HEK293 (cell line): Measurements from ENCODE around the gene TRPV2.

Experiments used
- GLI4 ChIP-seq: fragments of 450-650 bp; formaldehyde crosslinking; IDR thresholded peaks from 2 replicates; pipeline ENCODE4 v1.5.1; 2016; ENCODE audit warnings: missing biosample characterization, missing genetic modification characterization
- WT1 ChIP-seq: fragments of 450-650 bp; formaldehyde crosslinking; IDR thresholded peaks from 2 replicates; pipeline ENCODE4 v1.5.1; 2016; ENCODE audit warnings: missing biosample characterization, missing genetic modification characterization
- ZNF10 ChIP-seq: fragments of 450-650 bp; formaldehyde crosslinking; IDR thresholded peaks from 2 replicates; pipeline ENCODE4 v1.5.1; 2017; ENCODE audit warnings: missing biosample characterization, missing genetic modification characterization
- ZNF175 ChIP-seq: fragments of 450-650 bp; formaldehyde crosslinking; IDR thresholded peaks from 2 replicates; pipeline ENCODE4 v1.5.1; 2016; ENCODE audit warnings: missing biosample characterization, missing genetic modification characterization
- ZNF211 ChIP-seq: fragments of 450-650 bp; formaldehyde crosslinking; IDR thresholded peaks from 2 replicates; pipeline ENCODE4 v1.5.1; 2016; ENCODE audit warnings: low read depth, missing biosample characterization, missing genetic modification characterization
- ZNF214 ChIP-seq: fragments of 450-650 bp; formaldehyde crosslinking; IDR thresholded peaks from 2 replicates; pipeline ENCODE4 v1.5.1; 2017; ENCODE audit warnings: missing biosample characterization, mild to moderate bottlenecking, missing genetic modification characterization, borderline replicate concordance
- ZNF24 ChIP-seq: fragments of 450-650 bp; formaldehyde crosslinking; IDR thresholded peaks from 2 replicates; pipeline ENCODE4 v1.5.1; 2016; ENCODE audit warnings: missing biosample characterization, missing genetic modification characterization
- ZNF335 ChIP-seq: fragments of 450-650 bp; formaldehyde crosslinking; conservative IDR thresholded peaks from 2 replicates; pipeline ENCODE4 v1.5.1; 2016; ENCODE audit warnings: missing biosample characterization, missing genetic modification characterization
- ZNF394 ChIP-seq: fragments of 450-650 bp; formaldehyde crosslinking; IDR thresholded peaks from 2 replicates; pipeline ENCODE4 v1.5.1; 2016; ENCODE audit warnings: missing biosample characterization, missing genetic modification characterization, mild to moderate bottlenecking, moderate library complexity, borderline replicate concordance
- ZNF416 ChIP-seq: fragments of 450-650 bp; formaldehyde crosslinking; IDR thresholded peaks from 2 replicates; pipeline ENCODE4 v1.5.1; 2016; ENCODE audit warnings: missing biosample characterization, missing genetic modification characterization
- ZNF501 ChIP-seq: fragments of 450-650 bp; formaldehyde crosslinking; IDR thresholded peaks from 2 replicates; pipeline ENCODE4 v1.5.1; 2016; ENCODE audit warnings: missing biosample characterization, missing genetic modification characterization
- ZNF626 ChIP-seq: fragments of 450-650 bp; sonication (Bioruptor Pico); formaldehyde crosslinking; IDR thresholded peaks from 2 replicates; pipeline ENCODE4 v1.5.1; 2018; ENCODE audit warnings: missing biosample characterization, missing genetic modification characterization, inconsistent platforms
- ZNF629 ChIP-seq: fragments of 450-650 bp; formaldehyde crosslinking; IDR thresholded peaks from 2 replicates; pipeline ENCODE4 v1.5.1; 2017; ENCODE audit warnings: missing biosample characterization, missing genetic modification characterization
- ZNF660 ChIP-seq: fragments of 450-650 bp; IDR thresholded peaks from 2 replicates; pipeline ENCODE4 v1.5.1; 2018; ENCODE audit warnings: missing biosample characterization, mild to moderate bottlenecking, missing genetic modification characterization
- ZNF677 ChIP-seq: fragments of 450-650 bp; IDR thresholded peaks from 2 replicates; pipeline ENCODE4 v1.5.0; 2018; ENCODE audit warnings: missing biosample characterization, mild to moderate bottlenecking, missing genetic modification characterization, moderate library complexity
- ZNF701 ChIP-seq: fragments of 450-650 bp; formaldehyde crosslinking; IDR thresholded peaks from 2 replicates; pipeline ENCODE4 v1.5.1; 2016; ENCODE audit warnings: missing biosample characterization, missing genetic modification characterization
- ZNF830 ChIP-seq: fragments of 450-650 bp; IDR thresholded peaks from 2 replicates; pipeline ENCODE4 v1.5.0; 2018; ENCODE audit warnings: missing biosample characterization, missing genetic modification characterization, low read depth, mild to moderate bottlenecking, moderate library complexity
- TF ChIP-seq, protein P1 (sequence below): fragments of 450-650 bp; formaldehyde crosslinking; IDR thresholded peaks from 2 replicates; pipeline ENCODE4 v1.5.1; 2016; ENCODE audit warnings: missing biosample characterization, missing genetic modification characterization
- TF ChIP-seq, protein P2 (sequence below): fragments of 450-650 bp; formaldehyde crosslinking; IDR thresholded peaks from 2 replicates; pipeline ENCODE4; 2016; ENCODE audit warnings: missing biosample characterization, missing genetic modification characterization
- TF ChIP-seq, protein P3 (sequence below): fragments of 450-650 bp; formaldehyde crosslinking; IDR thresholded peaks from 2 replicates; pipeline ENCODE4 v1.5.1; 2016; ENCODE audit warnings: missing biosample characterization, missing genetic modification characterization
- TF ChIP-seq, protein P4 (sequence below): fragments of 450-650 bp; formaldehyde crosslinking; IDR thresholded peaks from 2 replicates; pipeline ENCODE4 v1.5.1; 2016; ENCODE audit warnings: missing biosample characterization, missing genetic modification characterization
- TF ChIP-seq, protein P5 (sequence below): fragments of 450-650 bp; formaldehyde crosslinking; IDR thresholded peaks from 2 replicates; pipeline ENCODE4 v1.5.1; 2017; ENCODE audit warnings: missing biosample characterization, missing genetic modification characterization
- TF ChIP-seq, protein P6 (sequence below): fragments of 450-650 bp; formaldehyde crosslinking; IDR thresholded peaks from 2 replicates; pipeline ENCODE4 v1.5.1; 2016; ENCODE audit warnings: missing biosample characterization, missing genetic modification characterization
- TF ChIP-seq, protein P7 (sequence below): fragments of 450-650 bp; formaldehyde crosslinking; IDR thresholded peaks from 2 replicates; pipeline ENCODE4 v1.5.1; 2016; ENCODE audit warnings: missing biosample characterization, missing genetic modification characterization, low read depth
- TF ChIP-seq, protein P8 (sequence below): fragments of 450-650 bp; formaldehyde crosslinking; IDR thresholded peaks from 2 replicates; pipeline ENCODE4 v1.5.1; 2017; ENCODE audit warnings: missing biosample characterization, missing genetic modification characterization

Gene TRPV2

DNA sequence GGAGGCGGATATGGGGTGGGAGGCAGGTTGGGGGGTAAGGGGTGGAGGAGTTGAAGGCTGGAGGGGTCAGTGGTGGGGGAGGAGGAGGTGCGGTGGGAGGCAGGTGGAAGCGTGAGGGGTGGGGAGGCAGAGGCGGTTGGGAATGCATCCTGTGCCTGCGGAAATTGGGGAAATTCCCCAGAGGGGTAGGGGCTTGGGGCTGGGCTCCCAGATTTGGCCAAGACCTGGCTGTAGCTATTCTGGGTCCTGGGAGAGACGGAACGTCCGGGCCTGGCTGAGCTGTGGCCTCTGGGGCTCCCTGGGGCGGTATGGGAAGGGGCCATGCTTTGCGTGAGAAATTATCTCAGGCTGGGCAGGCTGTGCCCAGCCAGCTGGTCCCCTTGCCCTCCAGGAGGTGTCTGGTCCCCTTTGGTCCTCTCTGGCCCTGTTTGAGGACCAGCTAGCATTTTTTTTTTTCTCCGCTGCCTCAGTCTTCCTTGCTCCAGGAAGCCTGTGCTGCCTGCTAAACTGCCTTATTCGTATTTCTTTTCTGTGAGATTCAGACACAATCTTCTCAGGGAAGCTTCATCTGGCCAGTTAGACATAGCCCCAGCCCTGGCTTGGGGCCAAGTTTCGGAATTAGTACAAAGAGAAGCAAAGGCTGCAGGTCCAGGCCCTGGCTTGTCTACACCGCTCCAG lies 7.3 kb upstream of the TRPV2 start (continued):
- no peak for TF ChIP-seq ZNF394
- no peak for TF ChIP-seq ZNF10
- TF ChIP-seq, protein P1, sequence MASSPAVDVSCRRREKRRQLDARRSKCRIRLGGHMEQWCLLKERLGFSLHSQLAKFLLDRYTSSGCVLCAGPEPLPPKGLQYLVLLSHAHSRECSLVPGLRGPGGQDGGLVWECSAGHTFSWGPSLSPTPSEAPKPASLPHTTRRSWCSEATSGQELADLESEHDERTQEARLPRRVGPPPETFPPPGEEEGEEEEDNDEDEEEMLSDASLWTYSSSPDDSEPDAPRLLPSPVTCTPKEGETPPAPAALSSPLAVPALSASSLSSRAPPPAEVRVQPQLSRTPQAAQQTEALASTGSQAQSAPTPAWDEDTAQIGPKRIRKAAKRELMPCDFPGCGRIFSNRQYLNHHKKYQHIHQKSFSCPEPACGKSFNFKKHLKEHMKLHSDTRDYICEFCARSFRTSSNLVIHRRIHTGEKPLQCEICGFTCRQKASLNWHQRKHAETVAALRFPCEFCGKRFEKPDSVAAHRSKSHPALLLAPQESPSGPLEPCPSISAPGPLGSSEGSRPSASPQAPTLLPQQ (tag by site-specific recombination): no peak
- TF ChIP-seq, protein P2, sequence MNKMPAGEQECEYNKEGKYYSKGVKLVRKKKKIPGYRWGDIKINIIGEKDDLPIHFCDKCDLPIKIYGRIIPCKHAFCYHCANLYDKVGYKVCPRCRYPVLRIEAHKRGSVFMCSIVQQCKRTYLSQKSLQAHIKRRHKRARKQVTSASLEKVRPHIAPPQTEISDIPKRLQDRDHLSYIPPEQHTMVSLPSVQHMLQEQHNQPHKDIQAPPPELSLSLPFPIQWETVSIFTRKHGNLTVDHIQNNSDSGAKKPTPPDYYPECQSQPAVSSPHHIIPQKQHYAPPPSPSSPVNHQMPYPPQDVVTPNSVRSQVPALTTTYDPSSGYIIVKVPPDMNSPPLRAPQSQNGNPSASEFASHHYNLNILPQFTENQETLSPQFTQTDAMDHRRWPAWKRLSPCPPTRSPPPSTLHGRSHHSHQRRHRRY (tag by site-specific recombination): no peak
- TF ChIP-seq ZNF830 (tag by site-specific recombination): no peak
- TF ChIP-seq, protein P3, sequence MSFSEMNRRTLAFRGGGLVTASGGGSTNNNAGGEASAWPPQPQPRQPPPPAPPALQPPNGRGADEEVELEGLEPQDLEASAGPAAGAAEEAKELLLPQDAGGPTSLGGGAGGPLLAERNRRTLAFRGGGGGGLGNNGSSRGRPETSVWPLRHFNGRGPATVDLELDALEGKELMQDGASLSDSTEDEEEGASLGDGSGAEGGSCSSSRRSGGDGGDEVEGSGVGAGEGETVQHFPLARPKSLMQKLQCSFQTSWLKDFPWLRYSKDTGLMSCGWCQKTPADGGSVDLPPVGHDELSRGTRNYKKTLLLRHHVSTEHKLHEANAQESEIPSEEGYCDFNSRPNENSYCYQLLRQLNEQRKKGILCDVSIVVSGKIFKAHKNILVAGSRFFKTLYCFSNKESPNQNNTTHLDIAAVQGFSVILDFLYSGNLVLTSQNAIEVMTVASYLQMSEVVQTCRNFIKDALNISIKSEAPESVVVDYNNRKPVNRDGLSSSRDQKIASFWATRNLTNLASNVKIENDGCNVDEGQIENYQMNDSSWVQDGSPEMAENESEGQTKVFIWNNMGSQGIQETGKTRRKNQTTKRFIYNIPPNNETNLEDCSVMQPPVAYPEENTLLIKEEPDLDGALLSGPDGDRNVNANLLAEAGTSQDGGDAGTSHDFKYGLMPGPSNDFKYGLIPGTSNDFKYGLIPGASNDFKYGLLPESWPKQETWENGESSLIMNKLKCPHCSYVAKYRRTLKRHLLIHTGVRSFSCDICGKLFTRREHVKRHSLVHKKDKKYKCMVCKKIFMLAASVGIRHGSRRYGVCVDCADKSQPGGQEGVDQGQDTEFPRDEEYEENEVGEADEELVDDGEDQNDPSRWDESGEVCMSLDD: no peak
- no peak for TF ChIP-seq GLI4 (tag by site-specific recombination)
- TF ChIP-seq ZNF211 (tag by site-specific recombination): no peak
- TF ChIP-seq WT1 (tag by site-specific recombination): no peak
- TF ChIP-seq, protein P4, sequence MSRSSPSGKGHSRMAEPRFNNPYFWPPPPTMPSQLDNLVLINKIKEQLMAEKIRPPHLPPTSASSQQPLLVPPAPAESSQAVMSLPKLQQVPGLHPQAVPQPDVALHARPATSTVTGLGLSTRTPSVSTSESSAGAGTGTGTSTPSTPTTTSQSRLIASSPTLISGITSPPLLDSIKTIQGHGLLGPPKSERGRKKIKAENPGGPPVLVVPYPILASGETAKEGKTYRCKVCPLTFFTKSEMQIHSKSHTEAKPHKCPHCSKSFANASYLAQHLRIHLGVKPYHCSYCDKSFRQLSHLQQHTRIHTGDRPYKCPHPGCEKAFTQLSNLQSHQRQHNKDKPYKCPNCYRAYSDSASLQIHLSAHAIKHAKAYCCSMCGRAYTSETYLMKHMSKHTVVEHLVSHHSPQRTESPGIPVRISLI: no peak
- TF ChIP-seq, protein P5, sequence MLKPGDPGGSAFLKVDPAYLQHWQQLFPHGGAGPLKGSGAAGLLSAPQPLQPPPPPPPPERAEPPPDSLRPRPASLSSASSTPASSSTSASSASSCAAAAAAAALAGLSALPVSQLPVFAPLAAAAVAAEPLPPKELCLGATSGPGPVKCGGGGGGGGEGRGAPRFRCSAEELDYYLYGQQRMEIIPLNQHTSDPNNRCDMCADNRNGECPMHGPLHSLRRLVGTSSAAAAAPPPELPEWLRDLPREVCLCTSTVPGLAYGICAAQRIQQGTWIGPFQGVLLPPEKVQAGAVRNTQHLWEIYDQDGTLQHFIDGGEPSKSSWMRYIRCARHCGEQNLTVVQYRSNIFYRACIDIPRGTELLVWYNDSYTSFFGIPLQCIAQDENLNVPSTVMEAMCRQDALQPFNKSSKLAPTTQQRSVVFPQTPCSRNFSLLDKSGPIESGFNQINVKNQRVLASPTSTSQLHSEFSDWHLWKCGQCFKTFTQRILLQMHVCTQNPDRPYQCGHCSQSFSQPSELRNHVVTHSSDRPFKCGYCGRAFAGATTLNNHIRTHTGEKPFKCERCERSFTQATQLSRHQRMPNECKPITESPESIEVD (tag by site-specific recombination): no peak
- no peak for TF ChIP-seq ZNF629 (tag by site-specific recombination)
- peak; percentile 94 for TF ChIP-seq ZNF335 (tag by site-specific recombination)
- no peak for TF ChIP-seq ZNF501 (tag by site-specific recombination)
- TF ChIP-seq ZNF24 (tag by site-specific recombination): no peak
- TF ChIP-seq ZNF626 (tag by site-specific recombination): no peak
- TF ChIP-seq, protein P6, sequence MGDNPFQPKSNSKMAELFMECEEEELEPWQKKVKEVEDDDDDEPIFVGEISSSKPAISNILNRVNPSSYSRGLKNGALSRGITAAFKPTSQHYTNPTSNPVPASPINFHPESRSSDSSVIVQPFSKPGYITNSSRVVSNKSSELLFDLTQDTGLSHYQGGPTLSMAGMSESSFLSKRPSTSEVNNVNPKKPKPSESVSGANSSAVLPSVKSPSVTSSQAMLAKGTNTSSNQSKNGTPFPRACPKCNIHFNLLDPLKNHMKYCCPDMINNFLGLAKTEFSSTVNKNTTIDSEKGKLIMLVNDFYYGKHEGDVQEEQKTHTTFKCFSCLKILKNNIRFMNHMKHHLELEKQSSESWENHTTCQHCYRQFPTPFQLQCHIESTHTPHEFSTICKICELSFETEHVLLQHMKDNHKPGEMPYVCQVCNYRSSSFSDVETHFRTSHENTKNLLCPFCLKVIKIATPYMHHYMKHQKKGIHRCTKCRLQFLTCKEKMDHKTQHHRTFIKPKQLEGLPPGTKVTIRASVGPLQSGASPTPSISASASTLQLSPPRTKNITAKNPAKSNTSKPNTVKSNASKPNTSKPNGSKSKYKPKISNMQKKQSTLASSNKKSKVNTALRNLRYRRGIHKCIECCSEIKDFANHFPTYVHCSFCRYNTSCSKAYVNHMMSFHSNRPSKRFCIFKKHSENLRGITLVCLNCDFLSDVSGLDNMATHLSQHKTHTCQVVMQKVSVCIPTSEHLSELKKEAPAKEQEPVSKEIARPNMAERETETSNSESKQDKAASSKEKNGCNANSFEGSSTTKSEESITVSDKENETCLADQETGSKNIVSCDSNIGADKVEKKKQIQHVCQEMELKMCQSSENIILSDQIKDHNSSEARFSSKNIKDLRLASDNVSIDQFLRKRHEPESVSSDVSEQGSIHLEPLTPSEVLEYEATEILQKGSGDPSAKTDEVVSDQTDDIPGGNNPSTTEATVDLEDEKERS: no peak
- TF ChIP-seq, protein P7, sequence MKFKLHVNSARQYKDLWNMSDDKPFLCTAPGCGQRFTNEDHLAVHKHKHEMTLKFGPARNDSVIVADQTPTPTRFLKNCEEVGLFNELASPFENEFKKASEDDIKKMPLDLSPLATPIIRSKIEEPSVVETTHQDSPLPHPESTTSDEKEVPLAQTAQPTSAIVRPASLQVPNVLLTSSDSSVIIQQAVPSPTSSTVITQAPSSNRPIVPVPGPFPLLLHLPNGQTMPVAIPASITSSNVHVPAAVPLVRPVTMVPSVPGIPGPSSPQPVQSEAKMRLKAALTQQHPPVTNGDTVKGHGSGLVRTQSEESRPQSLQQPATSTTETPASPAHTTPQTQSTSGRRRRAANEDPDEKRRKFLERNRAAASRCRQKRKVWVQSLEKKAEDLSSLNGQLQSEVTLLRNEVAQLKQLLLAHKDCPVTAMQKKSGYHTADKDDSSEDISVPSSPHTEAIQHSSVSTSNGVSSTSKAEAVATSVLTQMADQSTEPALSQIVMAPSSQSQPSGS (tag by site-specific recombination): no peak
- TF ChIP-seq, protein P8, sequence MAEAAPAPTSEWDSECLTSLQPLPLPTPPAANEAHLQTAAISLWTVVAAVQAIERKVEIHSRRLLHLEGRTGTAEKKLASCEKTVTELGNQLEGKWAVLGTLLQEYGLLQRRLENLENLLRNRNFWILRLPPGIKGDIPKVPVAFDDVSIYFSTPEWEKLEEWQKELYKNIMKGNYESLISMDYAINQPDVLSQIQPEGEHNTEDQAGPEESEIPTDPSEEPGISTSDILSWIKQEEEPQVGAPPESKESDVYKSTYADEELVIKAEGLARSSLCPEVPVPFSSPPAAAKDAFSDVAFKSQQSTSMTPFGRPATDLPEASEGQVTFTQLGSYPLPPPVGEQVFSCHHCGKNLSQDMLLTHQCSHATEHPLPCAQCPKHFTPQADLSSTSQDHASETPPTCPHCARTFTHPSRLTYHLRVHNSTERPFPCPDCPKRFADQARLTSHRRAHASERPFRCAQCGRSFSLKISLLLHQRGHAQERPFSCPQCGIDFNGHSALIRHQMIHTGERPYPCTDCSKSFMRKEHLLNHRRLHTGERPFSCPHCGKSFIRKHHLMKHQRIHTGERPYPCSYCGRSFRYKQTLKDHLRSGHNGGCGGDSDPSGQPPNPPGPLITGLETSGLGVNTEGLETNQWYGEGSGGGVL (tag by site-specific recombination): peak; percentile 30
- no peak; the same call in 1 of the 2 replicates for TF ChIP-seq ZNF660 (tag by site-specific recombination)
- TF ChIP-seq ZNF416 (tag by site-specific recombination): no peak
- TF ChIP-seq ZNF214 (tag by site-specific recombination): no peak
- no peak for TF ChIP-seq ZNF677 (tag by site-specific recombination)
- no peak for TF ChIP-seq ZNF701 (tag by site-specific recombination)
- no peak for TF ChIP-seq ZNF175 (tag by site-specific recombination)
